Astrocyte (in vitro differentiated cells and primary cell): ENCODE results near the gene ZGPAT. TPM values are rescaled to one million over a fixed set of nuclear protein-coding genes. Genes with fewer than 3 reads are reported as not detected.

Source experiments
- DNase-seq: peaks from one replicate; pipeline ENCODE4 v3.0.0-alpha.2; 2010; ENCODE audit warnings: low read depth
- FAIRE-seq: peaks from 2 replicates; lab custom pipeline; 2011; peaks lifted over from hg19 to GRCh38; lab: Jason Lieb, UNC
- H2AFZ ChIP-seq: 2 replicates; pipeline ENCODE4 v1.6.0; 2012; ENCODE audit warnings: low read depth, low read length, inconsistent platforms
- H3K27ac ChIP-seq: 2 replicates; pipeline ENCODE4 v1.5.1; 2011; ENCODE audit warnings: low read depth, low read length, inconsistent platforms
- H3K27me3 ChIP-seq: 2 replicates; pipeline ENCODE4 v1.6.0; 2011; ENCODE audit warnings: low read length, inconsistent platforms; ENCODE audit not compliant: insufficient read depth
- H3K36me3 ChIP-seq: 2 replicates; pipeline ENCODE4 v1.5.1; 2011; ENCODE audit warnings: low read length, inconsistent platforms; ENCODE audit not compliant: insufficient read depth
- H3K4me1 ChIP-seq: 2 replicates; pipeline ENCODE4 v1.5.1; 2011; ENCODE audit warnings: low read length, inconsistent platforms; ENCODE audit not compliant: insufficient read depth
- H3K4me2 ChIP-seq: 2 replicates; pipeline ENCODE4 v1.6.0; 2012; ENCODE audit warnings: low read length, inconsistent platforms
- H3K4me3 ChIP-seq: 2 replicates; pipeline ENCODE4 v1.5.1; 2011; ENCODE audit warnings: low read depth, mild to moderate bottlenecking, low read length, inconsistent platforms; ENCODE audit not compliant: insufficient read depth
- H3K79me2 ChIP-seq: 2 replicates; pipeline ENCODE4 v1.6.0; 2012; ENCODE audit warnings: mild to moderate bottlenecking, low read length, inconsistent platforms; ENCODE audit not compliant: insufficient read depth
- H3K9ac ChIP-seq: 2 replicates; pipeline ENCODE4 v1.6.0; 2012; ENCODE audit warnings: mild to moderate bottlenecking, low read length, inconsistent platforms
- H3K9me3 ChIP-seq: 2 replicates; pipeline ENCODE4 v1.5.1; 2012; ENCODE audit warnings: low read depth, mild to moderate bottlenecking, low read length, inconsistent platforms; ENCODE audit not compliant: insufficient read depth
- H4K20me1 ChIP-seq: 2 replicates; pipeline ENCODE4 v1.6.0; 2012; ENCODE audit warnings: low read length, inconsistent platforms; ENCODE audit not compliant: insufficient read depth
- H3K27ac Mint-ChIP-seq: one replicate; pipeline ENCODE4 v1.8.0; 2021; ENCODE audit warnings: mild to moderate bottlenecking, mixed read lengths; ENCODE audit not compliant: unreplicated experiment
- H3K27me3 Mint-ChIP-seq: one replicate; pipeline ENCODE4 v1.8.0; 2021; ENCODE audit warnings: low read depth, mixed read lengths; ENCODE audit not compliant: unreplicated experiment
- H3K36me3 Mint-ChIP-seq: one replicate; pipeline ENCODE4 v1.8.0; 2021; ENCODE audit warnings: low read depth, mixed read lengths; ENCODE audit not compliant: unreplicated experiment
- H3K4me1 Mint-ChIP-seq: one replicate; pipeline ENCODE4 v1.8.0; 2021; ENCODE audit warnings: low read depth, mixed read lengths; ENCODE audit not compliant: unreplicated experiment
- H3K4me3 Mint-ChIP-seq: one replicate; pipeline ENCODE4 v1.8.0; 2021; ENCODE audit warnings: mild to moderate bottlenecking, moderate library complexity, mixed read lengths; ENCODE audit not compliant: unreplicated experiment
- H3K9me3 Mint-ChIP-seq: one replicate; pipeline ENCODE4 v1.8.0; 2021; ENCODE audit warnings: mild to moderate bottlenecking, mixed read lengths; ENCODE audit not compliant: unreplicated experiment
- EZH2 ChIP-seq: IDR thresholded peaks from 2 replicates; pipeline ENCODE4 v1.6.1; 2012; ENCODE audit warnings: mild to moderate bottlenecking, low read length, inconsistent platforms; ENCODE audit not compliant: insufficient read depth
- total RNA-seq: library from RNA; stranded (reverse); gene quantifications from 2 replicates; pipeline ENCODE4 v1.2.1, GENCODE V29; 2021
- TF ChIP-seq, protein P1 (sequence below): IDR thresholded peaks from 2 replicates; pipeline ENCODE4 v1.5.1; 2011; ENCODE audit warnings: low read depth, mild to moderate bottlenecking, inconsistent platforms, low read length, moderate library complexity; ENCODE audit not compliant: insufficient read depth

ZGPAT gene
- total RNA-seq, 1 donor from 2014 or later = 24.8 TPM

DNA sequence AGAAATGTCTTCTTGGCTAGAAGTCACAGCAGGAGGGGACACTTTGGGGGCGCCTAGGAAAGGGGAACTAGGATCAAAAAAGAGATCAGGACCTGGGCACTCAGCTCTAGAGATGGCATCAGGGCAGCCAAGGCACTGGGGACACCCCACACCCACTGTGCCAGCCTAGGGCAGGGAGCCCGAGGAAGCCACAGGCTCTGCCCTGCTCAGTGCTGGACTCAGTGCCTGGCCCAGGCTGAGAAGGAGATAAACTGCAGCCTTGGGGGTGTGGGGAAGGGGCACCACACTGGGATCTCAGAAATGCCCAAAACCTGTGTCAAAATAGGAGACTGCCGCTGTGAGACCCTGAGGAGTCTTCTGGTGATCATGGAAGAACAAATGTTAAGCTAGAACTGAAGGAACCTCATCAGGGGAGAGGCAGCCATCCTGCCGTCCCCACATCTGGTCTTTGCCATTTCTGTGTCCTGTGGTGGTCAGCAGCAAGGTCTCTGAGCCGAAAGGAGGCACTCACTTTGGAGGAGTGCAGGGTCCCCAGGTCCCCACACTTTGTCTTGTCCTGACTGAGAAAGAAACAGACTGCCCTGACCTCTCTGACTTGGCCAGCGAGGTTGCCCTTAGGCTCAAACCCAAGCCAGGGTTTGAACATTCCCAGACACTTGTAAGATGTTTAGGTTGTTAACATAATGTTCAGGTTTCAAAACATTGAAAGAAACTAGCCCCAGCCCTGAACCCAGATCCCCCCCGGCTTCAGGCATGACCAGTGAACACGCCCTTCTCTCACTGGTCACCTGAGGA lies 2.4 kb upstream of the ZGPAT start:
- H3K4me3 ChIP-seq = no peak overlapping the region
- peak overlapping the region; percentile 79 for H3K9ac ChIP-seq
- no peak overlapping the region for H2AFZ ChIP-seq
- peaks cover 66% of the 10 kb centered on the region for H3K79me2 ChIP-seq
- Mint-ChIP-seq H3K9me3 (no peaks in the 10 kb centered on the region), H3K36me3 (peaks cover 12% of the 10 kb centered on the region), H3K4me3 (peak overlapping the region; percentile 64), H3K27ac (peak overlapping the region; percentile 42), H3K27me3 (no peaks in the 10 kb centered on the region), H3K4me1 (peaks cover 10% of the 10 kb centered on the region)
- peaks cover 17% of the 10 kb centered on the region for H3K4me1 ChIP-seq
- FAIRE-seq = no peak
- peak overlapping the region; percentile 89 for H3K4me2 ChIP-seq
- H4K20me1 ChIP-seq = peaks cover 34% of the 10 kb centered on the region
- H3K36me3 ChIP-seq = peaks cover 14% of the 10 kb centered on the region
- no peak overlapping the region for H3K27ac ChIP-seq
- DNase-seq = no peak
- no peaks in the 10 kb centered on the region for H3K27me3 ChIP-seq
- H3K9me3 ChIP-seq = no peaks in the 10 kb centered on the region
- TF ChIP-seq, protein P1, sequence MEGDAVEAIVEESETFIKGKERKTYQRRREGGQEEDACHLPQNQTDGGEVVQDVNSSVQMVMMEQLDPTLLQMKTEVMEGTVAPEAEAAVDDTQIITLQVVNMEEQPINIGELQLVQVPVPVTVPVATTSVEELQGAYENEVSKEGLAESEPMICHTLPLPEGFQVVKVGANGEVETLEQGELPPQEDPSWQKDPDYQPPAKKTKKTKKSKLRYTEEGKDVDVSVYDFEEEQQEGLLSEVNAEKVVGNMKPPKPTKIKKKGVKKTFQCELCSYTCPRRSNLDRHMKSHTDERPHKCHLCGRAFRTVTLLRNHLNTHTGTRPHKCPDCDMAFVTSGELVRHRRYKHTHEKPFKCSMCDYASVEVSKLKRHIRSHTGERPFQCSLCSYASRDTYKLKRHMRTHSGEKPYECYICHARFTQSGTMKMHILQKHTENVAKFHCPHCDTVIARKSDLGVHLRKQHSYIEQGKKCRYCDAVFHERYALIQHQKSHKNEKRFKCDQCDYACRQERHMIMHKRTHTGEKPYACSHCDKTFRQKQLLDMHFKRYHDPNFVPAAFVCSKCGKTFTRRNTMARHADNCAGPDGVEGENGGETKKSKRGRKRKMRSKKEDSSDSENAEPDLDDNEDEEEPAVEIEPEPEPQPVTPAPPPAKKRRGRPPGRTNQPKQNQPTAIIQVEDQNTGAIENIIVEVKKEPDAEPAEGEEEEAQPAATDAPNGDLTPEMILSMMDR = no peak
- TF ChIP-seq EZH2 = no peak

DNA sequence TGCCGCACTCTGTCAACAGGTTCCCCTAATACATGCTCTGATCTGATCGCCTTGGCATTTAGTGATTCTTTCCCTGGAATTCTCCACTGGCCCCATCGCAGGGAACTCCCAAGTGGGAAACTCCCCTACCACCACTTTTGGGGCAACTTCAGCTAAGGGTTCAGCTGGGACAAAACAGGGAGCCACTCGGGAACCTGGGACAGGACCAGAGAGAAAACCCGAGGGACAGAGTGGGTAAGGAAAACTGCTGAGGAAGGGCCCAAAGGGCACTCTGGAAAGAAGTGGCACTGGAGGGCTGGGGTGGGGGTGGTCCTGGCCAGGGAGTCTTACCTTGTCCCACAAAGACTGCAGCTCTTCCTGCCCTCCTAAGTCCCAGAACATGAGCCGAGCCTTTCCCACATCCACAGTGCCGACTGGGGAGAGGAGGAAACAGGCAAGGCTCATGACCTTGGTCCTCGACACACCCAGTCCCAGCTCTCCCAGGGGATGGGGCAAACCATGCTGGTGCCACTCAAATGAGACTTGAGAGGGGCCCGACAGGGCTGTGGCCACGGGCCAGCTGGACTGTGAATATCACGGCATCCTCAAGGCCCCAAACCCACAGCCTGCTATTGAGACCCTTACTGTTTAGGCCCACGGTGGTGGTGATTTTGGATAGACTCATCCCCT lies 1.7 kb upstream of the ZGPAT start:
- Histone ChIP-seq H3K4me3 (peak overlapping the region; percentile 77), H2AFZ (no peak overlapping the region), H3K27ac (peak overlapping the region; percentile 63), H3K27me3 (no peaks in the 10 kb centered on the region), H3K36me3 (peaks cover 15% of the 10 kb centered on the region), H3K79me2 (peaks cover 73% of the 10 kb centered on the region), H3K4me2 (peak overlapping the region; percentile 89), H4K20me1 (peaks cover 41% of the 10 kb centered on the region), H3K4me1 (peaks cover 17% of the 10 kb centered on the region), H3K9ac (peak overlapping the region; percentile 79), H3K9me3 (no peaks in the 10 kb centered on the region)
- DNase-seq (no peak), FAIRE-seq (no peak)
- TF ChIP-seq, protein P1 = no peak
- TF ChIP-seq EZH2 = no peak
- H3K4me1 Mint-ChIP-seq = peaks cover 12% of the 10 kb centered on the region
- H3K9me3 Mint-ChIP-seq = no peaks in the 10 kb centered on the region
- peak overlapping the region; percentile 91 for H3K4me3 Mint-ChIP-seq
- peak overlapping the region; percentile 77 for H3K27ac Mint-ChIP-seq
- H3K36me3 Mint-ChIP-seq = peaks cover 12% of the 10 kb centered on the region
- H3K27me3 Mint-ChIP-seq = no peaks in the 10 kb centered on the region
